ENCODE results near the gene STPG2. TPM values are rescaled to one million over a fixed set of nuclear protein-coding genes. Genes with fewer than 3 reads are reported as not detected.

STPG2 gene
- total RNA-seq, 4 donors from 2014 or later, result 0.79 to 1.2 TPM; not detected in 2

- Histone ChIP-seq H3K27me3 (no peaks in the 10 kb centered on the region), H3K4me3 (no peak overlapping the region), H3K36me3 (no peaks in the 10 kb centered on the region), H3K9me3 (no peaks in the 10 kb centered on the region), H3K4me1 (no peaks in the 10 kb centered on the region), H3K27ac (no peak overlapping the region)
- DNase-seq, result no peak
- intact Hi-C loops (cut with DNase I; ENCODE audit: low total_unique reads), result no loop called here
- no peak for TF ChIP-seq POLR2AphosphoS5 (IDR thresholded peaks at IDR 0.05)
- TF ChIP-seq CTCF (IDR thresholded peaks at IDR 0.05), result no peak
- in situ Hi-C loops (cut with MboI; ENCODE audit: low pct_ligation_motif_present in 1 of 4, low pct_unique_long_range_greater_than_20kb in 1 of 4, low sequenced_read_pairs in 3 of 4), result no loop called here
- 93 to 100% methylated on average over 2 of the region's 2 CpGs for WGBS, 2 donors (ENCODE audit: low coverage in 1 of 2)
Measured at GRCh38 chr4:97653701-97654100, 489.6 kb downstream of the STPG2 start.

DNA sequence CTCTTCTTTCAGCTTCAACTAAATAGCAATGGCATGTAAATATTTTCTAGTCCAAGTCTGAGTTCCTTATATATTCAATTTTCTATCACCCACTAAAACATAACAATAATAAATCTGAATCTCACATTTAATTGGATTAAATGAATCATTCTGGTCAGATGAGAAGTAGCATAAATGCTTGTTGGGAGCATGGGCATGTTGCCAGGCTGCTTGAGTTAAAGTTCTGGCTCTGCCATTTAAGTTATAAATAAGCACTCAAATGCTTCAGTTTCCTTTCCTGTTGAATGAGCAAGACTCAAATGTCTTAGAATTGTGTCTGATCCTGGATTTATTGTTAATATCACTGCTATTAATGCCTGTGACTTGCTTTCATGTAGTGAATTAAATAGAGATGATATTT is 496.3 kb downstream of the STPG2 start:
- intact Hi-C loops (cut with DNase I; ENCODE audit: low total_unique reads), result no loop called here
- Histone ChIP-seq H3K36me3 (no peaks in the 10 kb centered on the region), H3K9me3 (no peaks in the 10 kb centered on the region), H3K4me3 (no peak overlapping the region), H3K27me3 (no peaks in the 10 kb centered on the region), H3K27ac (no peak overlapping the region), H3K4me1 (peaks cover 0 to 3% (median 0%) of the 10 kb centered on the region in 4 donors)
- no peak for TF ChIP-seq CTCF (IDR thresholded peaks at IDR 0.05)
- TF ChIP-seq POLR2A (IDR thresholded peaks at IDR 0.05), result no peak
- no peak for TF ChIP-seq EP300 (IDR thresholded peaks at IDR 0.05; ENCODE audit: low read depth)
- no peak for TF ChIP-seq POLR2AphosphoS5 (IDR thresholded peaks at IDR 0.05)
- in situ Hi-C loops (cut with MboI; ENCODE audit: low pct_ligation_motif_present in 1 of 4, low pct_unique_long_range_greater_than_20kb in 1 of 4, low sequenced_read_pairs in 3 of 4), result no loop called here
- DNase-seq, result no peak

- H3K9me3 ChIP-seq, result no peaks in the 10 kb centered on the region
- intact Hi-C loops (cut with DNase I; ENCODE audit: low total_unique reads), result no loop called here
- H3K4me1 ChIP-seq, result peaks cover 0 to 3% (median 0%) of the 10 kb centered on the region in 4 donors
- TF ChIP-seq POLR2A (IDR thresholded peaks at IDR 0.05), result no peak
- no peak for TF ChIP-seq EP300 (IDR thresholded peaks at IDR 0.05; ENCODE audit: low read depth)
- TF ChIP-seq CTCF (IDR thresholded peaks at IDR 0.05), result no peak
- TF ChIP-seq POLR2AphosphoS5 (IDR thresholded peaks at IDR 0.05), result no peak
- in situ Hi-C loops (cut with MboI; ENCODE audit: low pct_ligation_motif_present in 1 of 4, low pct_unique_long_range_greater_than_20kb in 1 of 4, low sequenced_read_pairs in 3 of 4), result no loop called here
- no peaks in the 10 kb centered on the region for H3K27me3 ChIP-seq
- 62 to 67% methylated on average over 2 of the region's 2 CpGs for whole genome bisulfite sequencing, 2 donors (ENCODE audit: low coverage in 1 of 2)
- H3K36me3 ChIP-seq, result no peaks in the 10 kb centered on the region
- no peak overlapping the region for H3K27ac ChIP-seq
- no peak overlapping the region for H3K4me3 ChIP-seq
- no peak for DNase-seq
Measured at GRCh38 chr4:97645071-97645821, 498.0 kb downstream of the STPG2 start.

GRCh38 chr4:97643179-97643578 is 500.1 kb downstream of the STPG2 start:
- Histone ChIP-seq H3K4me3 (no peak overlapping the region), H3K9me3 (no peaks in the 10 kb centered on the region), H3K4me1 (peaks cover 0 to 3% (median 0%) of the 10 kb centered on the region in 4 donors), H3K27me3 (no peaks in the 10 kb centered on the region), H3K27ac (no peak overlapping the region), H3K36me3 (no peaks in the 10 kb centered on the region)
- TF ChIP-seq POLR2A (IDR thresholded peaks at IDR 0.05), result no peak
- TF ChIP-seq EP300 (IDR thresholded peaks at IDR 0.05; ENCODE audit: low read depth), result no peak
- no peak for TF ChIP-seq POLR2AphosphoS5 (IDR thresholded peaks at IDR 0.05)
- TF ChIP-seq CTCF (IDR thresholded peaks at IDR 0.05), result no peak
- in situ Hi-C loops (cut with MboI; ENCODE audit: low pct_ligation_motif_present in 1 of 4, low pct_unique_long_range_greater_than_20kb in 1 of 4, low sequenced_read_pairs in 3 of 4), result no loop called here
- no peak for DNase-seq
- intact Hi-C loops (cut with DNase I; ENCODE audit: low total_unique reads), result no loop called here

All from transverse colon (tissue), 4 donors.